Measurements from ENCODE around the gene SIRPB2.

DNA sequence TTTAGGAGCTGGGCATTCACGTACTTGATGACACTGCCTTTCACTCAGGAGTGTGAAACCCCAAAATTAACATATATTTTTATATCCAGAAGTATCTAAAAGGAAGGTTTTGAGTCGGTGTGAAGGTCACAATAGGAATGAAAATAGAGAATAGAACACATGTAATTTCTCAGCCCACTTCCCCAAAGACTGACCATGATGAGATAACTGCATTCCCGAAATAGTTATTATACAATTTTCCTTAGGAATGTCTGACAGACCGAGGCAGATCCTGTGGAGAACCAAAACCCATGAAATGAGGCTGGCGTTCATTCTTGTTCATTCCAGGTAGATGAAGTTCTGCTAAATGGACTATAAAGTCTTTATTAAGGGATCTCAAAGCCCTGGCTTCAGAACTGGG, 34.9 kb downstream of the SIRPB2 start:
- no peak for TF ChIP-seq ZNF274 (IDR thresholded peaks at IDR 0.05; ENCODE audit: low read depth, low read length)
- no peak for TF ChIP-seq YY1 (IDR thresholded peaks at IDR 0.05; ENCODE audit: insufficient read depth, insufficient read length)
- TF ChIP-seq SUZ12 (IDR thresholded peaks at IDR 0.05; ENCODE audit: extremely low read depth, insufficient read depth, insufficient read length), result no peak

Data from NT2/D1 (cell line).